ENCODE measurements around the gene FADS2.

FADS2 gene

GRCh38 chr11:61911128-61911700, 83.1 kb downstream of the FADS2 start:
- no peak for DNase-seq (ENCODE audit: low read depth)

DNA sequence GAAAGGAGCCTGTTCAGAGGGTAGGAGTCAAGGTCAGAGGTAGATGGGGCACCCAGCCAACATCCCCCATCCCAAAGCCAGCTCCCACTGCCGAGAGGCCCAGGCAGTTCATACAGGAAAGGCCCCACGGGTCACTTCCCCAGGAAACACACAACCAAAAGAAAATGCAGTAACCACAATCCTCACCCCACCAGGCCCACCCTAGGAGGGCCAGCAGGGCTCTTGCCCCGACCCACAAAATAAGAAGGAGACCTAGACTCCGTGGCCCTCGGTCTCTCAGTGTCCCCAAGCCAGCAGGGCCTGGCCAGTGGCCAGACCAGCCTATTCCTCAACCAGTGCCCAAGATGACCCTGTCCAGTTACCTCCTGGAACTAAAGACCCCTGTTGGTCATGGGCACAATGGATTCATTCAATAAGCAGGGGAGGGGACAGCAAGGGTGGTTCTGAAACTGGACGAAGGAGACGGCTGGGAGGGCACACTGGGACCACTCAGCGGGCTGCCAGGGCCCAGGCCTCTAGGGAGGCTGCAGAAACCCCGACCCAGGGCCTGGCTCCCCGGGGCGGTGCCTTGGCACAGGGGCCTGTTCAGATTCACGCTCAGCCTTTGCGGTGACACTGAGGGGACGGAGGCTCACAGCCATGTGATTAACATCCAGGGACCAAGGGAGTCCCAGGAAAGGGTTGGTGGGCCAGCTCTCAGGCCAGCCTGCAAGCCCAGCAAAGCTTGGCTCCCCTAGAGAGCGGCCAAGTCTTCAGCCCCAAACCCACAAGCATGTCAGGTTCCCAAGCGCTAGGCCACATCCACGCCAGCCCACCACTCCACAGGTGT, 83.8 kb downstream of the FADS2 start:
- no peak overlapping the region for H3K4me3 ChIP-seq (ENCODE audit: low read length)
- DNase-seq (ENCODE audit: low read depth), result no peak
- no peak for TF ChIP-seq CTCF (conservative IDR thresholded peaks at IDR 0.05; ENCODE audit: low read length)

More at GRCh38 chr11:61911128-61911700, 83.1 kb downstream of the FADS2 start:
- H3K4me3 ChIP-seq (ENCODE audit: low read length), result no peak overlapping the region
- TF ChIP-seq CTCF (conservative IDR thresholded peaks at IDR 0.05; ENCODE audit: low read length), result no peak

GRCh38 chr11:61912530-61912898, 84.4 kb downstream of the FADS2 start:
- no peak for TF ChIP-seq CTCF (conservative IDR thresholded peaks at IDR 0.05; ENCODE audit: low read length)
- no peak for DNase-seq (ENCODE audit: low read depth)

GRCh38 chr11:61912991-61913698, 85.0 kb downstream of the FADS2 start:
- H3K4me3 ChIP-seq (ENCODE audit: low read length), result no peak overlapping the region
- no peak for TF ChIP-seq CTCF (conservative IDR thresholded peaks at IDR 0.05; ENCODE audit: low read length)

More at GRCh38 chr11:61912530-61912898, 84.4 kb downstream of the FADS2 start:
- no peak overlapping the region for H3K4me3 ChIP-seq (ENCODE audit: low read length)

GRCh38 chr11:61913699-61914395, 85.7 kb downstream of the FADS2 start:
- H3K4me3 ChIP-seq (ENCODE audit: low read length), result no peak overlapping the region
- TF ChIP-seq CTCF (conservative IDR thresholded peaks at IDR 0.05; ENCODE audit: low read length), result no peak
- no peak for DNase-seq (ENCODE audit: low read depth)

More at GRCh38 chr11:61912991-61913698, 85.0 kb downstream of the FADS2 start:
- no peak for DNase-seq (ENCODE audit: low read depth)

DNA sequence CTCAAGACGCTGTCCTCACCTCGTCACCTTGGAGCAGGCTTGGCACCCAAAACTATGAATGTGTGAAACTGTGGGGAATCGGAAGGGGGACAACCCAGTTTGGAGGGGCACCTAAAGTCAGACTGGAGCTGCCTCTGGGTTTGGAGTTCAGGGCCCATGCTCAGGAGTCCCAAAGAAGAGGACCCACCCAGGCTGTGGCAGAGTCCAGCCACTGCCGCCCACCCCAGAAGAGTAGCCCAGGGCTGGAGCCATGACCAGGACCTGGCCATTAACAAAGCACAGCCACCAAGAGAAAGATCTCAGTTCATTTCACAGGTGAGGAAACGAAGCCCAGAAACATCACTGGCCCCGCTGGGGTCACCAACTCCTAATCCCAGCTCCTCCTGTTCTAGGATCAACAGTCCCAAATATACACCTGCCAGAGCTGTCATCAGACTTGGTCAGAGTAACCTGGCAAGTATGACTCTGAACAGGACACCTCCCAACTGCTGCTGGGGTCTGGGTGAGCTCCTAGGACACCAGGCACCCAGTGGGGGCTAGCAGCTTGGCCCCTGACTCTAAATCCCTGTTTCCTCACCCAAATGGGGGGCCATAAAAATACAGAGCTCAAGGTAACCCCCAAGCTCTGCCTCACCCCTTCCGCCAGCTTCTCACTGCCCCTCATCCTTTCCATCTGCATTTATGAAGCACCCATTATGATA, 86.5 kb downstream of the FADS2 start:
- no peak for DNase-seq (ENCODE audit: low read depth)
- TF ChIP-seq CTCF (conservative IDR thresholded peaks at IDR 0.05; ENCODE audit: low read length), result no peak
- H3K4me3 ChIP-seq (ENCODE audit: low read length), result no peak overlapping the region
